HCT116 (cell line): ENCODE data around the gene SLC27A5. TPM values are rescaled to one million over a fixed set of nuclear protein-coding genes. Genes with fewer than 3 reads are reported as not detected.
A peak's percentile ranks its signal among the peaks of the same experiment; 100 is the strongest.

Experiments used
- ATAC-seq: fragments of 200-7000 bp; cut with Tn5 transposase; 2 replicates; pipeline ENCODE4 v1.9.1; 2020; ENCODE audit warnings: mild to moderate bottlenecking, moderate library complexity
- BruUV-seq: library from RNA; stranded (reverse); fragments of 400-500 nt; replicated peaks from 2 replicates; lab custom pipeline; 2021; lab: Mats Ljungman, UMichigan
- CTCF ChIA-PET: fragments of 300-600 bp; sonication (Branson Sonifier 250); formaldehyde crosslinking; loops from one replicate; lab custom pipeline; 2021; ENCODE audit warnings: antibody characterized with exemption; lab: Charles Lee
- POLR2A ChIA-PET: fragments of 300-600, 350-600 bp; sonication (Branson Sonifier 250); formaldehyde crosslinking; loops from one replicate; lab custom pipeline; 2021; ENCODE audit warnings: antibody characterized with exemption; lab: Charles Lee
- RAD21 ChIA-PET, 2 experiments: fragments of 300-600 bp; sonication (Branson Sonifier 250); formaldehyde crosslinking; loops; one replicate each; lab custom pipeline; 2023; ENCODE audit warnings: low total read pairs in 2 of 2; ENCODE audit not compliant: uncharacterized antibody in 2 of 2, unreplicated experiment in 2 of 2, low non-redundant PET in 1 of 2; lab: Charles Lee
- DNase-seq: peaks from one replicate; pipeline ENCODE4 v3.0.0-alpha.2; 2010; ENCODE audit warnings: low read depth, low spot score
- H2AFZ ChIP-seq: fragments of 200-600 bp; shearing (Covaris generic), sonication (generic); 2 replicates; pipeline ENCODE4 v1.6.1; 2017; ENCODE audit warnings: low read depth, mixed run types, mixed read lengths, antibody characterized with exemption, low read length; ENCODE audit not compliant: poor library complexity, severe bottlenecking
- H3K27ac ChIP-seq: 2 replicates; pipeline ENCODE4 v1.5.1; 2012; ENCODE audit warnings: low read depth, low read length
- H3K27me3 ChIP-seq: fragments of 200-600 bp; sonication (generic); 2 replicates; pipeline ENCODE4 v1.6.1; 2016; ENCODE audit warnings: mixed run types, low read length, mixed read lengths; ENCODE audit not compliant: insufficient read depth
- H3K36me3 ChIP-seq, 2 experiments: fragments of 200-500 bp in 1 of 2; fragments of 200-600 bp in 1 of 2; sonication (Bioruptor generic) in 1 of 2; sonication (generic) in 1 of 2; 2 replicates each; pipeline versions ENCODE4 v1.5.1 to v1.6.1; 2014 to 2016; ENCODE audit warnings: low read length in 2 of 2, inconsistent platforms in 1 of 2, mixed read lengths in 1 of 2, mixed run types in 1 of 2; ENCODE audit not compliant: insufficient read depth in 2 of 2, control insufficient read depth in 1 of 2
- H3K4me1 ChIP-seq, 2 experiments: fragments of 200-600 bp in 1 of 2; sonication (generic) in 1 of 2; 2 replicates each; pipeline versions ENCODE4 v1.5.1 to v1.6.1; 2012 to 2017; ENCODE audit warnings: low read length in 2 of 2, inconsistent platforms in 1 of 2, mild to moderate bottlenecking in 1 of 2, mixed read lengths in 1 of 2, mixed run types in 1 of 2, moderate library complexity in 1 of 2; ENCODE audit not compliant: insufficient read depth in 2 of 2, control insufficient read depth in 1 of 2
- H3K4me2 ChIP-seq: fragments of 200-600 bp; sonication (generic); 2 replicates; pipeline ENCODE4 v1.6.1; 2017; ENCODE audit warnings: mixed run types, low read length, mixed read lengths
- H3K4me3 ChIP-seq, 2 experiments: fragments of 200-600 bp in 1 of 2; sonication (generic) in 1 of 2; replicated peaks in 1 of 2; 2 replicates each; pipeline ENCODE4 v1.5.1; 2011 to 2016; ENCODE audit warnings: low read length in 2 of 2, control low read depth in 1 of 2, low read depth in 1 of 2, mild to moderate bottlenecking in 1 of 2, mixed read lengths in 1 of 2, mixed run types in 1 of 2
- H3K79me2 ChIP-seq: fragments of 200-600 bp; sonication (generic); 2 replicates; pipeline ENCODE4 v1.6.1; 2017; ENCODE audit warnings: mild to moderate bottlenecking, mixed run types, low read length, moderate library complexity, mixed read lengths; ENCODE audit not compliant: insufficient read depth
- H3K9ac ChIP-seq: fragments of 200-600 bp; sonication (generic); 2 replicates; pipeline ENCODE4 v1.6.1; 2016; ENCODE audit warnings: low read length, mixed read lengths
- H3K9me2 ChIP-seq: fragments of 200-600 bp; sonication (generic), shearing (Covaris generic); 2 replicates; pipeline ENCODE4 v1.6.1; 2017; ENCODE audit warnings: mixed run types, mild to moderate bottlenecking, moderate library complexity; ENCODE audit not compliant: insufficient read depth
- H3K9me3 ChIP-seq, 2 experiments: fragments of 200-500 bp in 1 of 2; fragments of 200-600 bp in 1 of 2; sonication (Bioruptor generic) in 1 of 2; sonication (generic) in 1 of 2; 2 replicates each; pipeline ENCODE4 v1.6.1; 2014 to 2017; ENCODE audit warnings: low read length in 2 of 2, mixed read lengths in 2 of 2, inconsistent platforms in 1 of 2, low read depth in 1 of 2, mild to moderate bottlenecking in 1 of 2, mixed run types in 1 of 2, moderate library complexity in 1 of 2; ENCODE audit not compliant: control insufficient read depth in 1 of 2, insufficient read depth in 1 of 2
- H4K20me1 ChIP-seq: fragments of 200-600 bp; sonication (generic), shearing (Covaris generic); 2 replicates; pipeline ENCODE4 v1.6.1; 2017; ENCODE audit warnings: mixed run types, mild to moderate bottlenecking, moderate library complexity; ENCODE audit not compliant: insufficient read depth
- CBX3 ChIP-seq: IDR thresholded peaks from 2 replicates; pipeline ENCODE4 v1.6.1; 2012; ENCODE audit warnings: low read depth
- CEBPB ChIP-seq: IDR thresholded peaks from 2 replicates; pipeline ENCODE4 v1.6.1; 2012; ENCODE audit warnings: low read depth
- EGR1 ChIP-seq: IDR thresholded peaks from 2 replicates; pipeline ENCODE4 v1.6.1; 2012; ENCODE audit warnings: low read depth
- ELF1 ChIP-seq: IDR thresholded peaks from 2 replicates; pipeline ENCODE4 v1.6.1; 2012; ENCODE audit warnings: low read depth, borderline replicate concordance
- JUND ChIP-seq: IDR thresholded peaks from 2 replicates; pipeline ENCODE4 v1.6.1; 2012
- POLR2A ChIP-seq: IDR thresholded peaks from 2 replicates; pipeline ENCODE4 v1.7.0; 2011; ENCODE audit warnings: borderline replicate concordance; ENCODE audit not compliant: insufficient read depth, insufficient read length; ENCODE audit errors: extremely low read depth
- SIN3A ChIP-seq: IDR thresholded peaks from 2 replicates; pipeline ENCODE4 v1.6.1; 2012; ENCODE audit warnings: low read depth
- YY1 ChIP-seq: IDR thresholded peaks from 2 replicates; pipeline ENCODE4 v1.6.1; 2011; ENCODE audit warnings: low read length, low read depth, moderate library complexity, mild to moderate bottlenecking; ENCODE audit not compliant: insufficient replicate concordance; ENCODE audit errors: extremely low read depth
- ZFX ChIP-seq: fragments of 450-650 bp; IDR thresholded peaks from 2 replicates; pipeline ENCODE4 v1.6.1; 2017
- intact Hi-C: fragments of 100-400 bp; cut with micrococcal nuclease; formaldehyde crosslinking; loops from 2 replicates; pipeline ENCODE4 v1.10.0; 2022
- total RNA-seq: library from RNA; stranded (reverse); gene quantifications from one replicate; pipeline ENCODE4 v1.2.1, GENCODE V29; 2021; ENCODE audit not compliant: unreplicated experiment
- TF ChIP-seq, protein P1 (sequence below): IDR thresholded peaks from 2 replicates; pipeline ENCODE4 v1.6.1; 2012; ENCODE audit warnings: low read depth
- TF ChIP-seq, protein P2 (sequence below): IDR thresholded peaks from 2 replicates; pipeline ENCODE4 v1.6.1; 2012

The SLC27A5 gene
- total RNA-seq, 1 experiment from 2014 or later = 27.1 TPM

DNA sequence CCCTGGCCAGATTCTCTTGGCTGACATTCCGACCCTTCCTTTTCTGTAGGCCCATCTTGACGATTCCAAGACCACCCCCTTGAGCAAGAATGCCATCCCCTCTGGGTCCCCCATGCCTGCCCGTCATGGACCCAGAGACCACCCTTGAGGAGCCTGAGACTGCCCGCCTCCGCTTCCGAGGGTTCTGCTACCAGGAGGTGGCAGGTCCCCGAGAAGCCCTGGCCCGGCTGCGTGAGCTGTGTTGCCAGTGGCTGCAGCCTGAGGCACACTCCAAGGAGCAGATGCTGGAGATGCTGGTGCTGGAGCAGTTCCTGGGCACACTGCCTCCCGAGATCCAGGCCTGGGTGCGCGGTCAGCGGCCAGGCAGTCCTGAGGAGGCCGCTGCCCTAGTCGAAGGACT is 34.7 kb downstream of the SLC27A5 start (continued):
- TF ChIP-seq, protein P1, sequence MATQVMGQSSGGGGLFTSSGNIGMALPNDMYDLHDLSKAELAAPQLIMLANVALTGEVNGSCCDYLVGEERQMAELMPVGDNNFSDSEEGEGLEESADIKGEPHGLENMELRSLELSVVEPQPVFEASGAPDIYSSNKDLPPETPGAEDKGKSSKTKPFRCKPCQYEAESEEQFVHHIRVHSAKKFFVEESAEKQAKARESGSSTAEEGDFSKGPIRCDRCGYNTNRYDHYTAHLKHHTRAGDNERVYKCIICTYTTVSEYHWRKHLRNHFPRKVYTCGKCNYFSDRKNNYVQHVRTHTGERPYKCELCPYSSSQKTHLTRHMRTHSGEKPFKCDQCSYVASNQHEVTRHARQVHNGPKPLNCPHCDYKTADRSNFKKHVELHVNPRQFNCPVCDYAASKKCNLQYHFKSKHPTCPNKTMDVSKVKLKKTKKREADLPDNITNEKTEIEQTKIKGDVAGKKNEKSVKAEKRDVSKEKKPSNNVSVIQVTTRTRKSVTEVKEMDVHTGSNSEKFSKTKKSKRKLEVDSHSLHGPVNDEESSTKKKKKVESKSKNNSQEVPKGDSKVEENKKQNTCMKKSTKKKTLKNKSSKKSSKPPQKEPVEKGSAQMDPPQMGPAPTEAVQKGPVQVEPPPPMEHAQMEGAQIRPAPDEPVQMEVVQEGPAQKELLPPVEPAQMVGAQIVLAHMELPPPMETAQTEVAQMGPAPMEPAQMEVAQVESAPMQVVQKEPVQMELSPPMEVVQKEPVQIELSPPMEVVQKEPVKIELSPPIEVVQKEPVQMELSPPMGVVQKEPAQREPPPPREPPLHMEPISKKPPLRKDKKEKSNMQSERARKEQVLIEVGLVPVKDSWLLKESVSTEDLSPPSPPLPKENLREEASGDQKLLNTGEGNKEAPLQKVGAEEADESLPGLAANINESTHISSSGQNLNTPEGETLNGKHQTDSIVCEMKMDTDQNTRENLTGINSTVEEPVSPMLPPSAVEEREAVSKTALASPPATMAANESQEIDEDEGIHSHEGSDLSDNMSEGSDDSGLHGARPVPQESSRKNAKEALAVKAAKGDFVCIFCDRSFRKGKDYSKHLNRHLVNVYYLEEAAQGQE = no peak
- no peak for TF ChIP-seq CEBPB
- no peak for TF ChIP-seq EGR1
- no peak for TF ChIP-seq ELF1
- TF ChIP-seq YY1 = no peak
- TF ChIP-seq SIN3A = no peak

GRCh38 chr19:58476498-58477015 is 35.2 kb downstream of the SLC27A5 start:
- H3K4me1 ChIP-seq = peaks cover 13 to 25% of the 10 kb centered on the region in 2 experiments
- CTCF ChIA-PET = no interaction called here

More at GRCh38 chr19:58476498-58477015, 35.2 kb downstream of the SLC27A5 start:
- Histone ChIP-seq H3K4me3 (peak overlapping the region; percentile 75 to 76), H3K27ac (peak overlapping the region; percentile 69), H4K20me1 (no peaks in the 10 kb centered on the region), H3K9ac (peak overlapping the region; percentile 74), H3K79me2 (no peaks in the 10 kb centered on the region), H3K27me3 (no peaks in the 10 kb centered on the region), H3K9me3 (no peaks in the 10 kb centered on the region), H3K36me3 (peaks cover 8 to 9% of the 10 kb centered on the region in 2 experiments; a peak in 3 of 4 replicates), H2AFZ (no peak overlapping the region), H3K4me2 (peak overlapping the region; percentile 99), H3K9me2 (no peaks in the 10 kb centered on the region)
- ChIA-PET POLR2A (interaction anchor here (1.5 kb wide), 1 partner anchor 37 kb away, joined by 4 read pairs; no protein-coding TSS in a partner anchor), RAD21 (no interaction called here)
- TSS peak; percentile 19 for BruUV-seq
- intact Hi-C loops = no loop called here
- no peak for TF ChIP-seq JUND
- no peak for TF ChIP-seq CBX3
- TF ChIP-seq ZFX = peak; percentile 60; the same call in 1 of the 2 replicates
- TF ChIP-seq POLR2A = peak; percentile 7
- TF ChIP-seq, protein P2, sequence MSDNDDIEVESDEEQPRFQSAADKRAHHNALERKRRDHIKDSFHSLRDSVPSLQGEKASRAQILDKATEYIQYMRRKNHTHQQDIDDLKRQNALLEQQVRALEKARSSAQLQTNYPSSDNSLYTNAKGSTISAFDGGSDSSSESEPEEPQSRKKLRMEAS = no peak; the same call in 1 of the 2 replicates
- no peak for ATAC-seq
- DNase-seq = no peak
